Muscle layer of colon (tissue), 2 donors: ENCODE results near the gene LCE4A.
"Not testable (repeated sequence)": the region's sequence is repeated elsewhere in the genome, so short reads cannot be mapped to it uniquely, and the experiment has no call there.

Experiments
- H3K27ac ChIP-seq: one replicate; pipeline ENCODE4 v1.7.0; 2013; ENCODE audit warnings: low read depth, mild to moderate bottlenecking, low read length, moderate library complexity
- H3K27me3 ChIP-seq, 2 donors: one replicate each; pipeline ENCODE4 v1.7.0; 2013; ENCODE audit warnings: low read length in 2 of 2, mild to moderate bottlenecking in 2 of 2; ENCODE audit not compliant: insufficient read depth in 2 of 2, control insufficient read depth in 1 of 2
- H3K36me3 ChIP-seq: one replicate; pipeline ENCODE4 v1.7.0; 2013; ENCODE audit warnings: mild to moderate bottlenecking, low read length; ENCODE audit not compliant: insufficient read depth
- H3K4me1 ChIP-seq: one replicate; pipeline ENCODE4 v1.7.0; 2013; ENCODE audit warnings: mild to moderate bottlenecking, low read length; ENCODE audit not compliant: insufficient read depth
- H3K4me3 ChIP-seq, 2 donors: one replicate each; pipeline ENCODE4 v1.7.0; 2013; ENCODE audit warnings: low read length in 2 of 2, low read depth in 1 of 2, mild to moderate bottlenecking in 1 of 2, moderate library complexity in 1 of 2
- H3K9ac ChIP-seq: one replicate; pipeline ENCODE4 v1.7.0; 2013; ENCODE audit warnings: low read length
- H3K9me3 ChIP-seq: one replicate; pipeline ENCODE4 v1.7.0; 2013; ENCODE audit warnings: mild to moderate bottlenecking, low read length
- donor health status: abdominal sarcoma.
- donor health status: Adenocarcinoma of cecum.

The LCE4A gene, protein sequence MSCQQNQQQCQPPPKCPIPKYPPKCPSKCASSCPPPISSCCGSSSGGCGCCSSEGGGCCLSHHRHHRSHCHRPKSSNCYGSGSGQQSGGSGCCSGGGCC

DNA sequence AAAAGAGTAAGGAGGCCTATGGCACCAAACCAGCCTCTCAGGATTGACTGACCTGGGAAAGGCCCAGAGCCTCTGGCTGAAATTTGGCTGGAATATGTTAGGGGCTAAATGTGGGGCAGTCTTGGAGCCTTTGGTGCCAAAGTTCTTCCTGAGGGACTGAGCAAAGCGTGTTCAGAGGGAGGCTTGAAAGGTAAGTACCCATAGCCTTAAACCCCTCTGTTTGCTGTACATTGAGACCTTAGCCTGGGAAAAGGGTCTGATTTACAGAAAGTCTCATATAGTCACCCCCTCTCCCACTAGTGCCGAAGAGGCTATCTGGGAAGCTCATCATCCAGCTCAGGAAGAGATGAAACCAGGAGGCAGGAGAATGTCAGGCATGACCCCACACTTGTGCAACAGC is at the start of gene LCE4A:
Gene LCE4A (plus strand): TSS at position 301 of the 400 bp plus-strand sequence. CDS start 916 bp downstream, outside the sequence.
- H3K36me3 ChIP-seq, result no peaks in the 10 kb centered on the region
- H3K27ac ChIP-seq, result no peak within 1 kb of the TSS

DNA sequence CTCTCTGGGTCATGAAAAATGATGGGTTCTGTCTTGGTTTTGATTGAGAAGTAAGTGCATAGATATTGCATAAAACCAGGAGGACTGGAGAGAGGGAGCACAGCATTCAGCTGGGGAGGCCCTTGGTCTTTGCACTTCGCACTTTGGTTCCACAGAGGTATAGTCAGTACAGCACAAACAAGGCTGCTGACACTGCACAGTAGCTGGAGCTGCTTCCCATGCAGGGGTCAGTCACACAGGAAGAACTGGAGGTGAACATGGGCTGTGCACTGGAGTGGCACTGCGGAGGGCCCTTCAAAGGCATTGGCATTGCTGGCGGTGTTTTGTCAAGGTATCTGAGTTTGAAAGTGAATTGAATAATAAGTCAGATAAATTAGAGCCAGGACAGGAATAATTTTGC is 49.3 kb upstream of the LCE4A start:
- Histone ChIP-seq H3K9me3 (no peaks in the 10 kb centered on the region), H3K36me3 (no peaks in the 10 kb centered on the region), H3K4me3 (no peak overlapping the region), H3K9ac (no peak overlapping the region), H3K4me1 (no peaks in the 10 kb centered on the region), H3K27ac (no peak overlapping the region), H3K27me3 (no peaks in the 10 kb centered on the region)

More for the DNA sequence above, at the start of gene LCE4A:
- H3K9ac ChIP-seq, result no peak within 1 kb of the TSS
- H3K4me1 ChIP-seq, result no peaks in the 10 kb centered on the region
- H3K4me3 ChIP-seq, result no peak within 1 kb of the TSS
- no peaks in the 10 kb centered on the region for H3K9me3 ChIP-seq
- H3K27me3 ChIP-seq, result no peaks in the 10 kb centered on the region

GRCh38 chr1:152663098-152663497 is 44.9 kb upstream of the LCE4A start, which contains the start of gene LCE2D:
Gene LCE2D (plus strand): TSS chr1:152663380. CDS start chr1:152664106, 726 bp downstream.
- Histone ChIP-seq H3K36me3 (no peaks in the 10 kb centered on the region), H3K9me3 (no peaks in the 10 kb centered on the region)

DNA sequence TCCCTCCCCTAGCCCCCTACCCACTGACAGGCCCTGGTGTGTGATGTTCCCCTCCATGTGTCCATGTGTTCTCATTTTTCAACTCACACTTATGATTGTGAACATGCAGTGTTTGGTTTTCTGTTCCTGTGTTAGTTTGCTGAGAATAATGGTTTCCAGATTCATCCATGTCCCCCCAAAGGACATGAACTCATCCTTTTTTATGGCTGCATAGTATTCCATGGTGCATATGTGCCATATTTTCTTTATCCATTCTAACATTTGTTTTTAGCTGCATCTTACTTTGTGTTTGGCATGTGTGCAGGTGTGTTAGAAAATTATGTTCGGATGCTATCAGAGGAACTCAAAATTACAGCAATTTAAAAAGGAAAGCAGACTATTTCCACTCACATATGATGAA is 41.8 kb upstream of the LCE4A start:
- H3K9ac ChIP-seq, H3K27me3 ChIP-seq, H3K9me3 ChIP-seq, H3K4me1 ChIP-seq, H3K27ac ChIP-seq, H3K4me3 ChIP-seq, H3K36me3 ChIP-seq: not testable (repeated sequence)

More at GRCh38 chr1:152663098-152663497, 44.9 kb upstream of the LCE4A start, which contains the start of gene LCE2D:
- no peaks in the 10 kb centered on the region for H3K4me1 ChIP-seq
- no peaks in the 10 kb centered on the region for H3K27me3 ChIP-seq
- H3K9ac ChIP-seq, result no peak within 1 kb of the TSS
- H3K27ac ChIP-seq, result no peak within 1 kb of the TSS
- H3K4me3 ChIP-seq, result no peak within 1 kb of the TSS

DNA sequence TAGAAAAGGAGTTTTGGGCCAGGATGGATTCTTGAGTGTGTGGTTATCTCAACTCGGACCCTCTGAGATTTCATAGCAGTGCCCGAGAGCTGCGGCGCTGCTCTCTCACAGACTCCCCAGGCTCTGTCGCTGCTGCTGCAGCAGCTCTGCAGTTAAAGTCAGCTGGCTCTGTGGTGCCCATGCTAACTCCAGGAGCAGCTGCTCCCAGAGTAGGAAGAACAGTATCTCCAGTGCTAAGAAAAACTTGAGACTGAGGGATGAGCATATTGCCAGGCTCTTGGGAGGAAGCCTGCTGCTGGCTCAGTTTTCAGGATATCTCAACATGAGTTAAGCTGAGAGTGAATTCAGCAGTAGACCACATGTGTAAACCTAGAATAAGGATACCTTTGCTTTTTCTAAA is 40.3 kb upstream of the LCE4A start:
- H3K27me3 ChIP-seq, result no peaks in the 10 kb centered on the region
- no peak overlapping the region for H3K9ac ChIP-seq
- H3K4me3 ChIP-seq, result no peak overlapping the region
- H3K36me3 ChIP-seq, result no peaks in the 10 kb centered on the region
- no peaks in the 10 kb centered on the region for H3K9me3 ChIP-seq
- H3K4me1 ChIP-seq, result no peaks in the 10 kb centered on the region
- no peak overlapping the region for H3K27ac ChIP-seq

DNA sequence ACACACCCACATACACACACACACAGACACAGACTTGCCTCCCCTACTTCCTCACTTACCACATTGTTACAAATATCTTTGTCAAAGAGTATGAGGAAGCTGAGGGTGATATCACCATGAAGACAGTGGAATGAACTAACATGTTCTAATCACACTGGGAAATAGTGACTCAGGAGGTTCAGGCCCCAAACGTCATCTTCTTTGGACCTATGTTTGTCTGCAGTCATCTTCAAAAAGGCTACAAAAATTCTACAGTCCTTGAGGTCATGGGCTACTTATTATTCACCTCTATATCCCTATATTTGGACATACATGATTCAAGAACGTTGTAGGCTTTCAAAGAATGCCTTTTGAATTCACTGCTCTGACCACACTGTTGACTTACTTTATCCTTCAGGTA is 34.9 kb upstream of the LCE4A start:
- no peak overlapping the region for H3K27ac ChIP-seq
- no peaks in the 10 kb centered on the region for H3K9me3 ChIP-seq
- no peaks in the 10 kb centered on the region for H3K4me1 ChIP-seq
- no peak overlapping the region for H3K9ac ChIP-seq
- H3K27me3 ChIP-seq, result no peaks in the 10 kb centered on the region
- H3K36me3 ChIP-seq, result no peaks in the 10 kb centered on the region
- H3K4me3 ChIP-seq, result no peak overlapping the region

DNA sequence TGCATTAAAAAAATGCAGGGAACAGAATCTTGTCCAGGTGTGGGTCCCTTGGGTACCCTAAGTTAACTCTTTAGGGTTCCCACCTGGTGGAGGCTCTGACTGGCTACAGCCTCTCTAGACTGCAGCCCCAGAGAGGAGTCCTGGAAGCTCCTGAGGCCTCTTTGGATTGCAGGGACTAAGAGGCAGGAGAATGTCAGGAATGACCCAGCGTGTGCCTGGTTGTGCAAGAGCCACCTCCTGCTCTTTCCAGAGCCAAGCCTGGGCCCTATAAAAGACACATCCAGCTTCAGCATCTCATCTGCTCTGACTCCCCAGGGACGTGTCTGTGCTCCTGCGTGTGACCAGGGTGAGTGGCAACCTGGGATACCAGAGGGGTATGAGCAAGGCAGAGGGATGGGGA is 33.0 kb upstream of the LCE4A start, which contains the start of gene LCE2C:
Gene LCE2C (plus strand): TSS at position 297 of the 400 bp plus-strand sequence. CDS start 737 bp downstream, outside the sequence.
- not testable (repeated sequence) for H3K9me3 ChIP-seq, H3K36me3 ChIP-seq, H3K4me3 ChIP-seq, H3K27me3 ChIP-seq, H3K9ac ChIP-seq, H3K27ac ChIP-seq, H3K4me1 ChIP-seq

GRCh38 chr1:152679459-152679858 is 28.5 kb upstream of the LCE4A start:
- Histone ChIP-seq H3K4me3 (no peak overlapping the region), H3K36me3 (no peaks in the 10 kb centered on the region)

GRCh38 chr1:152681616-152682015 is 26.3 kb upstream of the LCE4A start:
- Histone ChIP-seq H3K9me3 (no peaks in the 10 kb centered on the region), H3K4me3 (no peak overlapping the region), H3K4me1 (no peaks in the 10 kb centered on the region), H3K36me3 (no peaks in the 10 kb centered on the region), H3K27me3 (no peaks in the 10 kb centered on the region), H3K27ac (no peak overlapping the region), H3K9ac (no peak overlapping the region)

More at GRCh38 chr1:152679459-152679858, 28.5 kb upstream of the LCE4A start:
- no peak overlapping the region for H3K27ac ChIP-seq
- H3K9me3 ChIP-seq, result no peaks in the 10 kb centered on the region
- no peak overlapping the region for H3K9ac ChIP-seq
- H3K27me3 ChIP-seq, result no peaks in the 10 kb centered on the region
- H3K4me1 ChIP-seq, result no peaks in the 10 kb centered on the region

DNA sequence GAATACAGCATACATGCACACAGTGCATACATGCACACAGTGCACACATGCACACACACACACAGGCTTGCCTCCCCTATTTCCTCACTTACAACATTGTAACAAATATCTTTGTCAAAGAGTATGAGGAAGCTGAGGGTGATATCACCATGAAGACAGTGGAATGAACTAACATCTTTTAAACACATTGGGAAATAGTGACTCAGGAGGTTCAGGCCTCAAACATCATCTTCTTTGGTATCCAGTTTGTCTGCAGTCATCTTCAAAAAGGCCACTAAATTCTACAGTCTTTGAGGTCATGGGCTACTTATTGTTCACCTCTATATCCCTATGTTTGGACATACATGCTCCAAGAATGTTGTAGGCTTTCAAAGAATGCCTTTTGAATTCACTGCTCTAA is 24.1 kb upstream of the LCE4A start:
- no peaks in the 10 kb centered on the region for H3K9me3 ChIP-seq
- H3K9ac ChIP-seq, result no peak overlapping the region
- H3K4me1 ChIP-seq, result no peaks in the 10 kb centered on the region
- no peaks in the 10 kb centered on the region for H3K27me3 ChIP-seq
- no peak overlapping the region for H3K4me3 ChIP-seq
- H3K27ac ChIP-seq, result no peak overlapping the region
- H3K36me3 ChIP-seq, result no peaks in the 10 kb centered on the region

DNA sequence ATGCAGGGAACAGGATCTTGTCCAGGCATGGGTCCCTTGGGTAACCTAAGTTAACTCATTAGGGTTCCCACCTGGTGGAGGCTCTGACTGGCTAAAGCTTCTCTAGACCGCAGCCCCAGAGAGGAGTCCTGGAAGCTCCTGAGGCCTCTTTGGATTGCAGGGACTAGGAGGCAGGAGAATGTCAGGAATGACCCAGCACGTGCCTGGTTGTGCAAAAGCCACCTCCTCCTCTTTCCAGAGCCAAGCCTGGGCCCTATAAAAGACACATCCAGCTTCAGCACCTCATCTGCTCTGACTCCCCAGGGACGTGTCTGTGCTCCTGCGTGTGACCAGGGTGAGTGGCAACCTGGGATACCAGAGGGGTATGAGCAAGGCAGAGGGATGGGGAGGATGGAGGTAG is 22.1 kb upstream of the LCE4A start, which contains the start of gene LCE2B:
Gene LCE2B (plus strand): TSS at position 301 of the 400 bp plus-strand sequence. CDS start 721 bp downstream, outside the sequence.
- H3K4me1 ChIP-seq, H3K27ac ChIP-seq, H3K9me3 ChIP-seq, H3K9ac ChIP-seq, H3K36me3 ChIP-seq, H3K4me3 ChIP-seq, H3K27me3 ChIP-seq: not testable (repeated sequence)
